HUES48 (cell line): ENCODE data around the gene PMVK.

Experiments
- H3K27ac ChIP-seq: one replicate; pipeline ENCODE4 v1.7.0; 2013; ENCODE audit warnings: low read depth, low read length, inconsistent platforms
- H3K27me3 ChIP-seq: 2 replicates; pipeline ENCODE4 v1.6.1; 2013; ENCODE audit warnings: mild to moderate bottlenecking, low read length; ENCODE audit not compliant: control insufficient read depth, insufficient read depth
- H3K36me3 ChIP-seq: 2 replicates; pipeline ENCODE4 v1.6.1; 2013; ENCODE audit warnings: low read length; ENCODE audit not compliant: control insufficient read depth, insufficient read depth
- H3K4me1 ChIP-seq: 2 replicates; pipeline ENCODE4 v1.6.1; 2013; ENCODE audit warnings: mild to moderate bottlenecking, low read length; ENCODE audit not compliant: control insufficient read depth, insufficient read depth
- H3K4me3 ChIP-seq: 2 replicates; pipeline ENCODE4 v1.5.1; 2013; ENCODE audit warnings: mild to moderate bottlenecking, low read depth, low read length
- H3K9ac ChIP-seq: 2 replicates; pipeline ENCODE4 v1.6.1; 2013; ENCODE audit warnings: mild to moderate bottlenecking, low read depth, low read length, moderate library complexity
- H3K9me3 ChIP-seq: 2 replicates; pipeline ENCODE4 v1.6.1; 2013; ENCODE audit warnings: low read length; ENCODE audit not compliant: control insufficient read depth, insufficient read depth

The PMVK gene

GRCh38 chr1:154945160-154945961 is 8.8 kb upstream of the PMVK start:
- peaks cover 6% of the 10 kb centered on the region; the same call in 1 of the 2 replicates for H3K36me3 ChIP-seq
- H3K27me3 ChIP-seq, result no peaks in the 10 kb centered on the region
- H3K4me1 ChIP-seq, result peaks cover 4% of the 10 kb centered on the region
- no peak overlapping the region for H3K27ac ChIP-seq
- no peaks in the 10 kb centered on the region for H3K9me3 ChIP-seq
- no peak overlapping the region for H3K9ac ChIP-seq
- H3K4me3 ChIP-seq, result no peak overlapping the region

DNA sequence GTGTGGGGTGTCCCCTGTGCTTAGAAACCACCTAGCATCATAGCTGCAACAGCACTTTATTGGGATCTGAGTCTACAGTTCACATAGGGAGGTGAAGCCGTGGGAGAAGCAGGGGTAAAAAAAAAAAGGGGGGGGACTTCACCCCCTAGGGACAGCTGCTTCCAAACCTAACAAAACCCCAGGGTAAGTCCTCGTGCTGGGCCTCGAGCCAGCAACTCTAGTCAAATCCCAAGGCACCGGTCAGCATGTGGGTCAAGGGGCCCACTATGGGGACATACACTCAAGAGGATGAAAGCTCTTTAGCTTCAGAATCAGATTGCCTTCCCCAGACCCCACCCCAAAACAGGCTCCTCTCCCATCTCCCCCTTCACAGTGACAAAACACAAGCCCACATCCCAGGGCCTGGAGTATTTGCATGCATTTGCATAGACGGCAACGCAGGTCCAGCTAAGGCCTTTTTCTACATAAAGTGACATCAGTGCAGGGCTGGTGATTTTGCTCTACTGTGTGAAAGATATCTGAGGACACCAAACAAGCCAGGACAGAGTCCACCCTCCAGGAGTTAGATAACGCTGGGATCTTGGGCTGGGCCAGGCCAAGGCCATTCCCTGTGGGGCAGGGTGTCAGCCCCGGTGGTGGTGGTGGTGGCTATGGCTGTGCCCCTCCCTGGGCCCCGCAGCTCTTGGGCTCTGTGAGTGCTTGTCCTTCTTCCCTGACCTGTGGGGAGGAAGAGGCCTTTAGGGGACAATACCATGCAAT is 8.1 kb upstream of the PMVK start:
- Histone ChIP-seq H3K4me3 (no peak overlapping the region), H3K36me3 (peaks cover 5% of the 10 kb centered on the region; the same call in 1 of the 2 replicates), H3K4me1 (peaks cover 8% of the 10 kb centered on the region), H3K9me3 (no peaks in the 10 kb centered on the region), H3K27me3 (no peaks in the 10 kb centered on the region), H3K9ac (no peak overlapping the region), H3K27ac (no peak overlapping the region)

DNA sequence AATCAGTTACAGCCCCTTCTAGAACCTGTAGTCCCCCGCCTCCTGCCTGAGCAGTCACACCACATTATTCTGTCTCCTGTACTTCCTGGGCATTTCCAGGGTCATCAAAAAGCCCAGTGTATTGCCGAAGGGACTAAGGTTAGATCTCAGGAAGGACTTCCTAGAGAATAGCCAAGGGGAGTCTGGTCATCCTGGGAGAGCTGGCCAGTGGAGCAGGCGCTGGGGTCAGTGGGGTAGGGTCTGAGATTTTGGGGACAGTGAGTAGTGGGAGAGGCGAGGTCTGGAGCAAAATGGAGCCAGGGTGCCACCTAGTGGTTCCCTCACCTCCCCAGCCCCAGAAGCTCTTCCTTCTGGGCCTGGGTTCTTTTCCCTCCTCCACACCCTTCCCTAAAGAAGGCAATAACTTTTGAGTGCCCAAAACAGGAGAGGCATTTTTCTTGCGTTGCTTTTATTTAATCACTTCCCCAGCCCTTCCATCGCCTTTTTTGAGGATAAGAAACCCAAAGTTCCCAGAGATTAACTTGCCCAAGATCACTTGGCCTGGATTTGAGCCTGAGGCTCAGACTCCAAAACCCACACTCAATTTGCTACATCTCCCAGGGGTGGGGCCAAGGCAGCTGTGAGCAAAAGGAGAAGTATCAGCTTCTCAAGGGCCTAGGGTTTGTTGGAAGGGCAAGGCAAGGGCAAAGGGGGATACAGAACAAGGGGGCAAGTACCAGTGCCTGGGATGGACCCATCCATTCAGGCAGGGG is 7.3 kb upstream of the PMVK start:
- Histone ChIP-seq H3K4me1 (peaks cover 8% of the 10 kb centered on the region), H3K9ac (no peak overlapping the region), H3K9me3 (no peaks in the 10 kb centered on the region), H3K4me3 (no peak overlapping the region), H3K27ac (no peak overlapping the region), H3K36me3 (peaks cover 5% of the 10 kb centered on the region; the same call in 1 of the 2 replicates), H3K27me3 (no peaks in the 10 kb centered on the region)

DNA sequence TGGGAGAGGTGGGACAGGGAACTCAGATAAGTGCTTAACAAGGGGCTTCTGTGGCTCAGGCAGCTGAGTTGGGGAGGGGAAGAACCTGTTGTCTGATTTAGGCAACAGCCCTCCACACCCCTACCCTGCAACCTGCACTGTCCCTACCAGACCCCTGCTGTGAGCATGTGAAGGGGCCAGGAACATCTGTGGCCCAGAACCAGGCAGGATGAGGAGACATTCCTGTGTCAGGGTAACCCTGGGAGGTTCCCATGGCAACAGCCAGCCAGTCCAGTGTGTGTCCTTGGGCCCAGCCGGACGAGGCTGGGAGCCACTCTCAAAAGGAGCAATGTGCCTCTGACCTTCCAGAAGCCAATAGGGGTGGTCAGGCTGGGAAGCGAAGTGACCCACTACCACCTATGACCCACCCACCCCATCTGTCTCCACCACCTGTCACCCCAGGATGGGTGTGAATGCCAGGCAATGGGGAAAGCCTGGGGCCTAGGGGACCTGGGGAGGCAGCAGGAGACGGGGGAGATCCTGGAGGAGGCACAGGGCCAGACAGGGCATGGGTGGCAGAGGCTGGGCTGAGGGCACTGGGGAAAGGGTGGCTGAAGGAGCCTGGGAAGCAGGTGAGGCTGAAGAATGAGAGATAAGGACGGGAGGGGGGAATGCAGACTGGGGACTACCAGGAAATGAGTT is 5.0 kb upstream of the PMVK start:
- Histone ChIP-seq H3K36me3 (peaks cover 5% of the 10 kb centered on the region; the same call in 1 of the 2 replicates), H3K27ac (no peak overlapping the region), H3K27me3 (no peaks in the 10 kb centered on the region), H3K9me3 (no peaks in the 10 kb centered on the region), H3K4me1 (peaks cover 15% of the 10 kb centered on the region), H3K4me3 (no peak overlapping the region), H3K9ac (no peak overlapping the region)

DNA sequence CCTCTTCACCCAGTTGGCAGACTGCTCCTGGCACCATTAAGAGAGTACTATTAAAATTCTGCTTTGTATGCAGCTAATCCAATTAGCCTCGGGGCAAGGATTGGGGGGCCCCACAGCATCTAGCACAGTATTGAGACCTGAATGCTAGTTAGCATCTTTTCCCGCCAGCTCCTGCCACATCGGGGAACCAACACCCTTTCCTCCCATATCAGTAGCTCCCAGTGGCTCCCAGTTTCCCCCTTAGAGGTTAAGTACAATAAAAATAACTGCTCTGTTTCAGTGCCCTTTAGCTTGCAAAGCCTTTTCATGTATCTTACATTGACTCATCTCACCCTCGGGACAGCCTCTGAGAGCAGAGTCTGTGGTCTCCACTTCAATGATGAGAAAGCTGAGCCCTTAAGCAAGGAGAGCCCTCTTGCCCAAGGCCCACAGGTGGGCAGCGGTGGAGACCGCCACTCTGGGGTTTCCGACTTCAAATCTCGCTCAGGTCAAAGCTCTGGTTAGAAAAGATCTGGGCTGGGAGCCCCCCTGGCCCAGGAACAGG is 4.2 kb upstream of the PMVK start:
- Histone ChIP-seq H3K27ac (no peak overlapping the region), H3K4me3 (no peak overlapping the region), H3K36me3 (peaks cover 5% of the 10 kb centered on the region; the same call in 1 of the 2 replicates), H3K9me3 (no peaks in the 10 kb centered on the region), H3K4me1 (peaks cover 15% of the 10 kb centered on the region), H3K9ac (no peak overlapping the region), H3K27me3 (no peaks in the 10 kb centered on the region)

GRCh38 chr1:154940213-154940560 is 3.7 kb upstream of the PMVK start:
- H3K9ac ChIP-seq, result no peak overlapping the region
- H3K27me3 ChIP-seq, result no peaks in the 10 kb centered on the region
- H3K9me3 ChIP-seq, result no peaks in the 10 kb centered on the region
- H3K4me1 ChIP-seq, result peaks cover 15% of the 10 kb centered on the region
- H3K4me3 ChIP-seq, result no peak overlapping the region
- H3K36me3 ChIP-seq, result peaks cover 5% of the 10 kb centered on the region; the same call in 1 of the 2 replicates
- H3K27ac ChIP-seq, result no peak overlapping the region

DNA sequence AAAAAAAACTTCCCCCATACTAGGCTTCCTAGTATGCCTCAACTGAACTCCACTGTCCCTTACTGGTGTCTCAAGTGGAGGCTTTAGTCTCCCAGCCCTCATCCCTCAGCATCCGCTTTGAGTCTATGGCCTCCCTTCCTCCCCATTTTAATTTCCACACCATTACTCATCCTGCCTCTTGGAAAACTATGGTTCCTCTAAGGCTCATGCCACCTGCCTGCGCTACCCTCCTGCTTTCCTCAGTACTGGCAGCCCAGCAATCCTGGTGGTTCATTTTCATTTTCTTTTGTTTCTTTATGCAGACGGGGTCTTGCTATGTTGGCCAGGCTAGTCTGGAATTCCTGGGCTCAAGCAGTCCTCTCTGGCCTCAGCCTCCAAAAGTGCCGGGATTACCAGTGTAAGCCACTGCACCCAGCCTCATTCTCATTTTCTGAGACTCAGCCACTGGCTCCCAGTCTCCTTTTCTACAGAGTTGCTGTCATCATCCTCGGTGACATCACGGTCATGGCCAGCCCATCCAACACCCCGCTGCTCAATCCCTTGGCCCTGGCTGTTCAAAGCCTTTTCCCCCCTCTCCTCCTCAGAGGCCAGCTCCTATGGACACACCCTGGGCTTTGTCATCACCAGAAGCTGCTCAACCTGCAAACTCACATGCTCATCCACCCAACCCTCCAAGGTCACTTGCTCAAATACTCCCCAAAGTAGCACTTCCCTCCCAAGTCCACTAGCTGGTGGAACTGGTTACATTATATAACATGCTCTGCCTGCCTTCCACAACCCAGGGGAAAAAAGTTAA is 2.3 kb upstream of the PMVK start:
- Histone ChIP-seq H3K9me3 (no peaks in the 10 kb centered on the region), H3K4me3 (no peak overlapping the region), H3K36me3 (no peaks in the 10 kb centered on the region), H3K27ac (no peak overlapping the region), H3K4me1 (peaks cover 15% of the 10 kb centered on the region), H3K9ac (no peak overlapping the region), H3K27me3 (no peaks in the 10 kb centered on the region)

GRCh38 chr1:154937988-154938386 is 1.5 kb upstream of the PMVK start:
- no peak overlapping the region for H3K9ac ChIP-seq
- peak overlapping the region; percentile 82 for H3K4me3 ChIP-seq
- no peaks in the 10 kb centered on the region for H3K9me3 ChIP-seq
- H3K27me3 ChIP-seq, result no peaks in the 10 kb centered on the region
- H3K36me3 ChIP-seq, result no peaks in the 10 kb centered on the region
- peaks cover 15% of the 10 kb centered on the region for H3K4me1 ChIP-seq
- peak overlapping the region; percentile 93 for H3K27ac ChIP-seq

- Histone ChIP-seq H3K9ac (peak overlapping the region; percentile 90), H3K9me3 (no peaks in the 10 kb centered on the region), H3K4me3 (peak overlapping the region; percentile 82), H3K36me3 (no peaks in the 10 kb centered on the region), H3K27ac (peak overlapping the region; percentile 93), H3K4me1 (peaks cover 15% of the 10 kb centered on the region), H3K27me3 (no peaks in the 10 kb centered on the region)
Measured at GRCh38 chr1:154937085-154937987, 817 bp upstream of the PMVK start.
